K562 (cell line): ENCODE results near the gene TUBA1A. TPM values are rescaled to one million over a fixed set of nuclear protein-coding genes. Genes with fewer than 3 reads are reported as not detected.

Source experiments
- ATF1 ChIP-seq, 2 experiments: fragments of 450-650 bp in 1 of 2; IDR thresholded peaks; 2 replicates each; pipeline ENCODE4 v1.6.1; 2016; ENCODE audit warnings: missing compliant biosample characterization in 1 of 2, missing genetic modification characterization in 1 of 2
- CC2D1A ChIP-seq: fragments of 450-650 bp; IDR thresholded peaks from 2 replicates; pipeline ENCODE4 v1.6.1; 2017; ENCODE audit warnings: mild to moderate bottlenecking
- ETS1 ChIP-seq: conservative IDR thresholded peaks from 2 replicates; pipeline ENCODE4 v1.6.1; 2011; ENCODE audit warnings: low read depth, mild to moderate bottlenecking, low read length; ENCODE audit not compliant: control insufficient read depth
- FOXP4 ChIP-seq: sonication (generic); formaldehyde crosslinking; IDR thresholded peaks from 2 replicates; pipeline ENCODE4 v1.8.0; 2022; ENCODE audit warnings: mild to moderate bottlenecking, missing genetic modification reagents, borderline replicate concordance
- GATA2 ChIP-seq: sonication (generic); formaldehyde crosslinking; IDR thresholded peaks from 2 replicates; pipeline ENCODE4 v1.4.0; 2020; ENCODE audit warnings: mild to moderate bottlenecking, missing genetic modification reagents
- GTF2A2 ChIP-seq: IDR thresholded peaks from 2 replicates; pipeline ENCODE4 v1.6.1; 2016; ENCODE audit warnings: mild to moderate bottlenecking, missing genetic modification characterization, missing compliant biosample characterization
- KAT8 ChIP-seq: fragments of 450-650 bp; IDR thresholded peaks from 2 replicates; pipeline ENCODE4 v1.6.1; 2016; ENCODE audit warnings: low read depth, mild to moderate bottlenecking
- KLF10 ChIP-seq: fragments of 250-450 bp; sonication (Bioruptor Pico); IDR thresholded peaks from 2 replicates; pipeline ENCODE4 v1.6.1; 2021; ENCODE audit warnings: matching md5 sums
- MITF ChIP-seq: IDR thresholded peaks from 2 replicates; pipeline ENCODE4 v1.6.1; 2014; ENCODE audit warnings: antibody characterized with exemption
- NCOA4 ChIP-seq: fragments of 450-650 bp; IDR thresholded peaks from 2 replicates; pipeline ENCODE4 v1.6.1; 2018; ENCODE audit warnings: mild to moderate bottlenecking; ENCODE audit not compliant: partially characterized antibody
- PBX2 ChIP-seq, 2 experiments: IDR thresholded peaks in 1 of 2; conservative IDR thresholded peaks in 1 of 2; 2 replicates each; pipeline ENCODE4 v1.6.1; 2016; ENCODE audit warnings: low read depth in 2 of 2, mild to moderate bottlenecking in 1 of 2, missing compliant biosample characterization in 1 of 2, missing genetic modification characterization in 1 of 2, moderate library complexity in 1 of 2
- POLR3A ChIP-seq: IDR thresholded peaks from 2 replicates; pipeline ENCODE4 v1.6.1; 2011; ENCODE audit warnings: borderline replicate concordance, mild to moderate bottlenecking, moderate library complexity; ENCODE audit not compliant: insufficient read length, insufficient read depth; ENCODE audit errors: extremely low read depth
- SMC3 ChIP-seq: conservative IDR thresholded peaks from 2 replicates; pipeline ENCODE4 v1.6.1; 2011; ENCODE audit warnings: low read depth, low read length, improper control_type of control experiment; ENCODE audit not compliant: insufficient read depth
- TAF7 ChIP-seq: fragments of 450-650 bp; IDR thresholded peaks from 2 replicates; pipeline ENCODE4 v1.6.1; 2016; ENCODE audit warnings: missing genetic modification characterization, missing compliant biosample characterization
- ZFP91 ChIP-seq: sonication (generic); formaldehyde crosslinking; IDR thresholded peaks from 2 replicates; pipeline ENCODE4 v1.8.0; 2022; ENCODE audit warnings: mild to moderate bottlenecking, missing genetic modification reagents
- ZNF165 ChIP-seq: fragments of 250-450 bp; sonication (Bioruptor Pico); IDR thresholded peaks from 2 replicates; pipeline ENCODE4 v1.4.0; 2020; ENCODE audit warnings: borderline replicate concordance
- ZNF586 ChIP-seq: fragments of 450-650 bp; formaldehyde crosslinking; conservative IDR thresholded peaks from 2 replicates; pipeline ENCODE4 v1.4.0; 2020; ENCODE audit warnings: mild to moderate bottlenecking, moderate library complexity
- polyA plus RNA-seq, 8 experiments: library from polyadenylated mRNA; depleted of rRNA in 4 of 8; stranded (reverse) in 5 of 8; unstranded in 3 of 8; fragments of >200 nt; fragmentation: Nextera tagmentation in 2 of 8; fragmentation: Illumina TruSeq in 1 of 8; extraction: Ambion mirVana in 2 of 8; extraction: Trizol in 1 of 8; gene quantifications; 2 replicates each; pipeline versions ENCODE4 v1.2.1 to v1.2.3, GENCODE V29; 2011 to 2014; ENCODE audit warnings: inconsistent platforms in 1 of 8, missing spikeins in 1 of 8
- total RNA-seq, 7 experiments: library from RNA; depleted of rRNA in 6 of 7; stranded (reverse); fragments of >200 nt in 6 of 7; fragmentation: Illumina TruSeq in 2 of 7; extraction: Trizol in 2 of 7; gene quantifications; 2 replicates each; pipeline versions ENCODE4 v1.2.1 to v1.2.3, GENCODE V29; 2011 to 2021; ENCODE audit warnings: low replicate concordance in 1 of 7

TUBA1A gene
- total and polyA plus RNA-seq, 9 of the 15 experiments (the other 6 are each of a cell fraction or from before 2014, with no cell fraction given): 7.4 to 45.1 (median 11.9) TPM

- TF ChIP-seq PBX2 (CRISPR knock-in tag; IDR thresholded peaks at IDR 0.05; ENCODE audit: low read depth) (no peak), PBX2 (tag; conservative IDR thresholded peaks at IDR 0.05; ENCODE audit: low read depth) (peak; percentile 68), MITF (no peak), ETS1 (peak; percentile 94), CC2D1A (peak; percentile 97; the same call in 1 of the 2 replicates), ATF1 (CRISPR knock-in tag; IDR thresholded peaks at IDR 0.05) (no peak), ATF1 (tag; IDR thresholded peaks at IDR 0.05) (no peak), GTF2A2 (no peak), KAT8 (no peak), POLR3A (no peak), ZNF586 (CRISPR knock-in tag) (no peak), KLF10 (CRISPR knock-in tag) (no peak), TAF7 (tag) (no peak), FOXP4 (CRISPR knock-in tag) (peak; percentile 29), ZNF165 (no peak), ZFP91 (CRISPR knock-in tag) (no peak), SMC3 (no peak), NCOA4 (no peak), GATA2 (CRISPR knock-in tag) (peak; percentile 94)
Measured at GRCh38 chr12:49232940-49233841, 44.3 kb upstream of the TUBA1A start (continued).
